ENCODE results near the gene SHB. TPM values are rescaled to one million over a fixed set of nuclear protein-coding genes. Genes with fewer than 3 reads are reported as not detected.
A peak's percentile ranks its signal among the peaks of the same experiment; 100 is the strongest.

The SHB gene
- polyA plus RNA-seq, 4 donors = 8.9 to 22.2 (median 14.0) TPM

GRCh38 chr9:37999588-38000189 is 69.3 kb downstream of the SHB start:
- no peaks in the 10 kb centered on the region for H3K27me3 ChIP-seq (ENCODE audit: control insufficient read depth in 3 of 3, insufficient read depth in 3 of 3, low read length in 3 of 3)
- DNase-seq (no peak), FAIRE-seq (no peak)
- H3K36me3 ChIP-seq (ENCODE audit: control insufficient read depth in 3 of 3, insufficient read depth in 2 of 3, low read depth in 1 of 3, low read length in 3 of 3) = peaks cover 0 to 78% (median 0%) of the 10 kb centered on the region in 3 donors
- no peaks in the 10 kb centered on the region for H3K9me3 ChIP-seq (ENCODE audit: control insufficient read depth in 2 of 2, insufficient read depth in 1 of 2, low read depth in 1 of 2, low read length in 1 of 2)
- H3K4me3 ChIP-seq (ENCODE audit: low read depth in 1 of 3, low read length in 3 of 3) = no peak overlapping the region
- peaks cover 0 to 13% (median 2%) of the 10 kb centered on the region in 3 donors for H3K4me1 ChIP-seq (ENCODE audit: control insufficient read depth in 3 of 3, insufficient read depth in 2 of 3, low read depth in 1 of 3, low read length in 2 of 3)
- no peak overlapping the region for H3K27ac ChIP-seq (ENCODE audit: low read depth in 1 of 3, low read length in 2 of 3)
- 82 to 88% (median 86%) methylated on average over 11 of the region's 11 CpGs for WGBS, 3 donors

- no peak overlapping the region for H3K4me3 ChIP-seq (ENCODE audit: low read depth in 1 of 3, low read length in 3 of 3)
- no peak for FAIRE-seq
- 77 to 84% (median 78%) methylated on average over 5 of the region's 5 CpGs for WGBS, 3 donors
- peaks cover 0 to 14% (median 7%) of the 10 kb centered on the region in 3 donors for H3K4me1 ChIP-seq (ENCODE audit: control insufficient read depth in 3 of 3, insufficient read depth in 2 of 3, low read depth in 1 of 3, low read length in 2 of 3)
- no peaks in the 10 kb centered on the region for H3K9me3 ChIP-seq (ENCODE audit: control insufficient read depth in 2 of 2, insufficient read depth in 1 of 2, low read depth in 1 of 2, low read length in 1 of 2)
- H3K27me3 ChIP-seq (ENCODE audit: control insufficient read depth in 3 of 3, insufficient read depth in 3 of 3, low read length in 3 of 3) = no peaks in the 10 kb centered on the region
- peaks cover 0 to 71% (median 0%) of the 10 kb centered on the region in 3 donors for H3K36me3 ChIP-seq (ENCODE audit: control insufficient read depth in 3 of 3, insufficient read depth in 2 of 3, low read depth in 1 of 3, low read length in 3 of 3)
- H3K27ac ChIP-seq (ENCODE audit: low read depth in 1 of 3, low read length in 2 of 3) = no peak overlapping the region
- DNase-seq = no peak
Observed at GRCh38 chr9:37998881-37999587, 70.0 kb downstream of the SHB start.

- no peaks in the 10 kb centered on the region for H3K27me3 ChIP-seq (ENCODE audit: control insufficient read depth in 3 of 3, insufficient read depth in 3 of 3, low read length in 3 of 3)
- DNase-seq (no peak), FAIRE-seq (no peak)
- WGBS, 3 donors = 81 to 85% (median 83%) methylated on average over 15 of the region's 15 CpGs
- H3K27ac ChIP-seq (ENCODE audit: low read depth in 1 of 3, low read length in 2 of 3) = no peak overlapping the region
- peaks cover 3 to 18% (median 11%) of the 10 kb centered on the region in 3 donors for H3K4me1 ChIP-seq (ENCODE audit: control insufficient read depth in 3 of 3, insufficient read depth in 2 of 3, low read depth in 1 of 3, low read length in 2 of 3)
- H3K36me3 ChIP-seq (ENCODE audit: control insufficient read depth in 3 of 3, insufficient read depth in 2 of 3, low read depth in 1 of 3, low read length in 3 of 3) = peaks cover 0 to 63% (median 0%) of the 10 kb centered on the region in 3 donors
- no peak overlapping the region for H3K4me3 ChIP-seq (ENCODE audit: low read depth in 1 of 3, low read length in 3 of 3)
- no peaks in the 10 kb centered on the region for H3K9me3 ChIP-seq (ENCODE audit: control insufficient read depth in 2 of 2, insufficient read depth in 1 of 2, low read depth in 1 of 2, low read length in 1 of 2)
Observed at GRCh38 chr9:37997636-37998374, 71.2 kb downstream of the SHB start.

GRCh38 chr9:37996819-37997217 is 72.2 kb downstream of the SHB start:
- Histone ChIP-seq H3K9me3 (ENCODE audit: control insufficient read depth in 2 of 2, insufficient read depth in 1 of 2, low read depth in 1 of 2, low read length in 1 of 2) (no peaks in the 10 kb centered on the region), H3K4me3 (ENCODE audit: low read depth in 1 of 3, low read length in 3 of 3) (no peak overlapping the region), H3K4me1 (ENCODE audit: control insufficient read depth in 3 of 3, insufficient read depth in 2 of 3, low read depth in 1 of 3, low read length in 2 of 3) (peaks cover 3 to 18% (median 11%) of the 10 kb centered on the region in 3 donors), H3K27ac (ENCODE audit: low read depth in 1 of 3, low read length in 2 of 3) (no peak overlapping the region), H3K27me3 (ENCODE audit: control insufficient read depth in 3 of 3, insufficient read depth in 3 of 3, low read length in 3 of 3) (no peaks in the 10 kb centered on the region), H3K36me3 (ENCODE audit: control insufficient read depth in 3 of 3, insufficient read depth in 2 of 3, low read depth in 1 of 3, low read length in 3 of 3) (peaks cover 0 to 64% (median 0%) of the 10 kb centered on the region in 3 donors)
- FAIRE-seq (no peak), DNase-seq (no peak)
- 91 to 95% (median 95%) methylated on average over 4 of the region's 4 CpGs for WGBS, 3 donors

- WGBS, 3 donors = 92 to 94% (median 93%) methylated on average over 5 of the region's 5 CpGs
- H3K4me1 ChIP-seq (ENCODE audit: control insufficient read depth in 3 of 3, insufficient read depth in 2 of 3, low read depth in 1 of 3, low read length in 2 of 3) = peaks cover 3 to 18% (median 11%) of the 10 kb centered on the region in 3 donors
Observed at GRCh38 chr9:37995961-37996818, 72.8 kb downstream of the SHB start.

GRCh38 chr9:37995348-37995737 is 73.7 kb downstream of the SHB start:
- WGBS, 3 donors = 78 to 91% (median 87%) methylated on average over 6 of the region's 6 CpGs
- Histone ChIP-seq H3K4me3 (ENCODE audit: low read depth in 1 of 3, low read length in 3 of 3) (no peak overlapping the region), H3K36me3 (ENCODE audit: control insufficient read depth in 3 of 3, insufficient read depth in 2 of 3, low read depth in 1 of 3, low read length in 3 of 3) (peaks cover 0 to 56% (median 1%) of the 10 kb centered on the region in 3 donors), H3K9me3 (ENCODE audit: control insufficient read depth in 2 of 2, insufficient read depth in 1 of 2, low read depth in 1 of 2, low read length in 1 of 2) (no peaks in the 10 kb centered on the region), H3K27ac (ENCODE audit: low read depth in 1 of 3, low read length in 2 of 3) (peak overlapping the region in 1 of 3 donors; percentile 76), H3K27me3 (ENCODE audit: control insufficient read depth in 3 of 3, insufficient read depth in 3 of 3, low read length in 3 of 3) (no peaks in the 10 kb centered on the region), H3K4me1 (ENCODE audit: control insufficient read depth in 3 of 3, insufficient read depth in 2 of 3, low read depth in 1 of 3, low read length in 2 of 3) (peaks cover 3 to 18% (median 11%) of the 10 kb centered on the region in 3 donors)
- no peak for DNase-seq
- no peak for FAIRE-seq

More at GRCh38 chr9:37995961-37996818, 72.8 kb downstream of the SHB start:
- H3K4me3 ChIP-seq (ENCODE audit: low read depth in 1 of 3, low read length in 3 of 3) = no peak overlapping the region
- H3K27me3 ChIP-seq (ENCODE audit: control insufficient read depth in 3 of 3, insufficient read depth in 3 of 3, low read length in 3 of 3) = no peaks in the 10 kb centered on the region
- DNase-seq (no peak), FAIRE-seq (no peak)
- H3K9me3 ChIP-seq (ENCODE audit: control insufficient read depth in 2 of 2, insufficient read depth in 1 of 2, low read depth in 1 of 2, low read length in 1 of 2) = no peaks in the 10 kb centered on the region
- H3K27ac ChIP-seq (ENCODE audit: low read depth in 1 of 3, low read length in 2 of 3) = no peak overlapping the region
- H3K36me3 ChIP-seq (ENCODE audit: control insufficient read depth in 3 of 3, insufficient read depth in 2 of 3, low read depth in 1 of 3, low read length in 3 of 3) = peaks cover 0 to 60% (median 0%) of the 10 kb centered on the region in 3 donors

GRCh38 chr9:37994639-37995347 is 74.2 kb downstream of the SHB start:
- H3K36me3 ChIP-seq (ENCODE audit: control insufficient read depth in 3 of 3, insufficient read depth in 2 of 3, low read depth in 1 of 3, low read length in 3 of 3) = peaks cover 0 to 55% (median 1%) of the 10 kb centered on the region in 3 donors
- H3K4me3 ChIP-seq (ENCODE audit: low read depth in 1 of 3, low read length in 3 of 3) = no peak overlapping the region
- peaks cover 3 to 18% (median 11%) of the 10 kb centered on the region in 3 donors for H3K4me1 ChIP-seq (ENCODE audit: control insufficient read depth in 3 of 3, insufficient read depth in 2 of 3, low read depth in 1 of 3, low read length in 2 of 3)
- FAIRE-seq (no peak), DNase-seq (peak in 1 of 2 donors; percentile 45)
- no peaks in the 10 kb centered on the region for H3K9me3 ChIP-seq (ENCODE audit: control insufficient read depth in 2 of 2, insufficient read depth in 1 of 2, low read depth in 1 of 2, low read length in 1 of 2)
- WGBS, 3 donors = 30 to 48% (median 33%) methylated on average over 15 of the region's 15 CpGs
- peak overlapping the region in 1 of 3 donors; percentile 76 for H3K27ac ChIP-seq (ENCODE audit: low read depth in 1 of 3, low read length in 2 of 3)
- H3K27me3 ChIP-seq (ENCODE audit: control insufficient read depth in 3 of 3, insufficient read depth in 3 of 3, low read length in 3 of 3) = no peaks in the 10 kb centered on the region
